NOMO-1 treated with dmso at 0.1 percent for 144 hours (cell line): ENCODE data around the gene KRTAP4-4.
"Not testable (repeated sequence)": the region's sequence is repeated elsewhere in the genome, so short reads cannot be mapped to it uniquely, and the experiment has no call there.

ENCODE experiments used
- DNase-seq: peaks from one replicate; lab custom pipeline; 2025; ENCODE audit not compliant: unreplicated experiment; lab: John Stamatoyannopoulos, UW

The KRTAP4-4 gene

DNA sequence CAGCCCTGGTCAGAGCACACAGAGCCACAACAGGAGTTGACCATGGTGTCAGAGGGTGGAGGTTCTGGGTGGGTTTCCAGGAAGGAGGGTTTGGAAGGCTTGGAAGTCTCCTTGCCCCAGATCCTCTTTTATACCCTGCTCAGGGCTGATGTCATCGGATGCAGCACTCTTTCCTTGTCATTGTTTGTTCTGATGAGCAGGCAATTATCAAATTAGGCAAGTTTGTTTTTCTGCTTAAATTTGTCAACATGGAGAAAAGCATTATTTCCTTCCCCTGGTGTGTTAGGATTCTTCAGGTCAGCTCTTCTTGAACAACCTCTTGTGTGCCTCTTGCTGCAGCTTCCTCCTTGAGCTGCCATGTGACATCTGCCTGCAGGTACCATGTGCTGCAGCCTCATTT lies at the start of gene KRTAP4-4:
Gene KRTAP4-4, minus strand, starts transcription at position 101 of the 400 bp plus-strand sequence. Its CDS starts 57 bp downstream, at position 44.
- DNase-seq, result no peak

DNA sequence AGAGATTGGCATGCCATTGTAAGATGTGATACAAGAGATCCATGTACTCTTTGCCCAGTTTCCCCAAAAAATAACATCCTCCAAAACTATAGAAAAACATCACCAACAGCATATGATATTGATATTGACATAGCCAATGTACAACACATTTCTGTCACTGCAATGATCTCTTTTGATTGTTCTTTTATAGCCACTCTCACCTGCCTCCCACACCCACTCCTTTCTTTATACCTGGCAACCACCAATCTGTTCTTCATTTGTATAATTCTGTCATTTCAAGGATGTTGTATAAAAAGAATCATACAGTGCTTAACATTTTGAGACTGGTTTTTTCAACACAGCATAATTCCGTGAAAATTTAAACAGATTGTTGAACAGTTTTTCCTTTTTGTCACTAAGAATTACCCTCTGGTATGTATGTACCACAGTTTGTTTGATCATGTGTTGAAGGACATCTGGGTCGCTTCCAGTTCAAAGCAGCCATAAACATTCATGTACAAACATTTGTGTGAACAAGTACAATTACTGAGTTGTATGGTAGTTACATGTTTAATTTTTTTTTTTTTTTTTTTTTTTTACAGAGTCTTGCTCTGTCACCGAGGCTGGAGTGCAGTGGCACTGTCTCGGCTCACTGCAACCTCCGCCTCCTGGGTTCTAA lies 39.0 kb upstream of the KRTAP4-4 start:
- no peak for DNase-seq

DNA sequence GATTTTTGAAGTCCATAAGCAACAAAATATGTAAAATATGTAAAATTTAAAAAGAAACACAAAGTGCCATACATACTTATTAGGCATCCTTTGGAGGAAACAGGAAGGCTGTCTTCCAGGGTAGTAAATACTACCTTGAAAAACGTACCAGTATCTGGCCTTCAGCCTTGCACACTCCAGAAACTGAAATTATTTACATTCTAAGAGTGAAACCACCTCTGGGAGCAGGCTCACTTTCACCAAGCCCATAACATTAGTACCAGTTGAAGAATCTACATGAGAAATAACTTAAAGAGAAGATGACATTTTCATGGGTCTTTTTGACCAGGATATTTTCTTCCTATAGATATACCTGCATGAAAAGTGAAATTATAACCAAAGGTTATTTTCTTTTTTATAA lies 35.5 kb upstream of the KRTAP4-4 start:
- DNase-seq, result no peak

DNA sequence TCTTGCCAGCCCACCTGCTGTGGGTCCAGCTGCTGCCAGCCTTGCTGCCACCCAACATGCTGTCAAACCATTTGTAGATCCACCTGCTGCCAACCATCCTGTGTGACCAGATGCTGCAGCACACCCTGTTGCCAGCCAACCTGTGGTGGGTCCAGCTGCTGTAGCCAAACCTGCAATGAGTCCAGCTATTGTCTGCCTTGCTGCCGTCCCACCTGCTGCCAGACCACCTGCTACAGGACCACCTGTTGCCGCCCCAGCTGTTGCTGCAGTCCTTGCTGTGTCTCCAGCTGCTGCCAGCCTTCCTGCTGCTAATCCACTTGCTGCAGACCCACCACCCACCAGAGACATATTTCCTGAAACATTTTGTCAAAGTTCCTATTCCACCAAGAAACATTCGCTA lies 29.8 kb upstream of the KRTAP4-4 start:
- no peak for DNase-seq

DNA sequence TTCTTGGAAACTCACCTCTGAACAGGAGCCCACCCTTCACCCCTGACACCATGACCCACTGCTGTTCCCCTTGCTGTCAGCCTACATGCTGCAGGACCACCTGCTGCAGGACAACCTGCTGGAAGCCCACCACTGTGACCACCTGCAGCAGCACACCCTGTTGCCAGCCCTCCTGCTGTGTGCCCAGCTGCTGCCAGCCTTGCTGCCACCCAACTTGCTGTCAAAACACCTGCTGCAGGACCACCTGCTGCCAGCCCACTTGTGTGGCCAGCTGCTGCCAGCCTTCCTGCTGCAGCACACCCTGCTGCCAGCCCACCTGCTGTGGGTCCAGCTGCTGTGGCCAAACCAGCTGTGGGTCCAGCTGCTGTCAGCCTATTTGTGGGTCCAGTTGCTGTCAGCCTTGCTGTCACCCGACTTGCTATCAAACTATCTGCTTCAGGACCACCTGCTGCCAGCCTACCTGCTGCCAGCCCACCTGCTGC lies 29.3 kb upstream of the KRTAP4-4 start, which contains the start of gene KRTAP9-1:
Gene KRTAP9-1, plus strand, starts transcription at position 51 of the 482 bp plus-strand sequence. Its CDS starts 0 bp downstream, at position 51.
- DNase-seq, result not testable (repeated sequence)

DNA sequence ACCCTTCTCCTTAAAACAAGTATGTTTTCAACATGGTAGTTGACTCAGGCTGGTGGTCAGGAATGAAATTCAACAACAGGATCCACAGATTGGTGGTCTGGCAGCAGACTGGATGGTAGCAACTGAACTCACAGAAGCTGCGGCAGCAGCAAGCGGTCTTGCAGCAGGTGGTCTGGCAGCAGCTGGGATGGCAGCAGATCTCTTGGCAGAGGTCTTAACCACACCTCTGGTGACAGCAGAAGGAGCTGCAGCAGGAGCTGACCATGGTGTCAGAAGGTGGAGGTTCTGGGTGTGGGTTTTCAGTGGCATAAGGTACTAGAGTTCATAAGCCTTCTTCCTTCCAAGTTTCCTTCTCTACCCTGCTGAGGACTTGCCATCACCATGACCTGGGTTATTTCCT lies 26.3 kb upstream of the KRTAP4-4 start:
- no peak for DNase-seq

DNA sequence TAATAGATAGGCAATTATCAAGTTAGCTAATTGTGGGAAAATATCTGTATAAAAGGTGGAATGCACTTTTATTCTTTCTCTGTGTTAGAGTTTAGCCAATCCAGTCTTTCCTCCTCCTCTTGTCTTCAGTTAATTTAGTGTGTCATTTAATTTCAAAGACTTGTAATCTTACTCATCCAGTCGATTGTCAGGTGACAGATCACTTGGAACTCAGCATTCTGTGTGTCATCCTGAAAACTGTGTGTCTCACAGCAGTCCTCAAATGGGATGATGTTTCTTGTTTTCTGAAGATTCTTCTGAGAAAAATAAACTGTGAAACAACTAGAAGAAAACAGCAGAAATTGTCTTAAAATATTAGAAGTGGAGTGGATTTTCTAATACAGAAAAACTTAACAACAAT lies 24.5 kb upstream of the KRTAP4-4 start:
- no peak for DNase-seq

DNA sequence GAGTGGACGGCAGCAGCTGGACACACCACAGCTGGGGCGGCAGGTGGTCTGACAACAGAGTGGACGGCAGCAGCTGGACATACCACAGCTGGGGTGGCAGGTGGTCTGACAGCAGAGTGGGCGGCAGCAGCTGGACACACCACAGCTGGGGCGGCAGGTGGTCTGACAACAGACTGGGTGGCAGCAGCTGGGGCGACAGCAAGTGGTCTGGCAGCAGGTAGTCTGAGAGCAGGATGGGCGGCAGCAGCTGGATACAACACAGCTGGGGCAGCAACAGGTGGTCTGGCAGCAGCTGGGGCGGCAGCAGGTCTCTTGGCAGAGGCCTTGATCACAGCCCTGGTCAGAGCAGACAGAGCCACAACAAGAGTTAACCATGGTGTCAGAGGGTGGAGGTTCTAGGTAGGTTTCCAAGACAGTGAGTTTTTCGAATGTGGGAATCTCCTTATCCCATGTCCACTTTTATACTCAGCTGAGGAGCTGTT lies 24.0 kb upstream of the KRTAP4-4 start, which contains the start of gene KRTAP4-1:
Gene KRTAP4-1, minus strand, starts transcription at position 432 of the 482 bp plus-strand sequence. Its CDS starts 57 bp downstream, at position 375.
- DNase-seq, result no peak

DNA sequence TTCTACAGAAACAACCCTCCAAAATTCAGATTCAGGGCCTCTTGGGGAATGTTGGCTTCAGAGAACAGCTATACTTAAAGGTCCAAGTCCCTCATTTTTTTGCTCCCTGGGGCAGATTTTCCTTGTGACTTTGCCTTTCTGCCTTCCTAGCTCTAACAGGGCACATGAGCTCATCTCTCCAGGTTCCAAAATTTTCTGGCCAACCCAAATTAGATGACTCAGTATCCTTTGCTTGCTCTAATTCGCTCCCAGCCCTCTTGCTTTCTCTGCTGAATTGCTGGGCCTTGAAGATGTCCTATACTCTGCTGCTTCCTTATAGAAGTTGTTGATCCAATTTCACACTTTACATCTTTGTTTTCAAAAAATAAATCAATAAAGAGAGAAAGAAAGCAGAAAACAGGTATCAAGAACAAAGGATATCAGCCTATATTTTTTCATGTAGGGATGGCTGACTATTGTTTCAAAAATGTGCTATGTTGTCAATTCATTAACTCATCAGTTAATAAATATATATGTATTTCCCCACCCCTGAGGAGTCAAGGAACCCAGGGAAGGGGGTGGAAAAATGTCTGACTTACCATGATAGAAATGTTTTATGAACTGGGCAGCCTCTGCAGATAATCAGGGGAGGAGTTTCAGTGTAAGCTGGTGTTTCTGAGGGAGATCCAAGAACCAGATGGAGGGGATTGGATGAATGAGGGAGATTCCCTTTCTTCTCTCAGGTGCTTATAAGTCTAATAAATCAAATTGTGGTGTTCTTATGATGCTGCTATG lies 18.5 kb upstream of the KRTAP4-4 start:
- no peak for DNase-seq

DNA sequence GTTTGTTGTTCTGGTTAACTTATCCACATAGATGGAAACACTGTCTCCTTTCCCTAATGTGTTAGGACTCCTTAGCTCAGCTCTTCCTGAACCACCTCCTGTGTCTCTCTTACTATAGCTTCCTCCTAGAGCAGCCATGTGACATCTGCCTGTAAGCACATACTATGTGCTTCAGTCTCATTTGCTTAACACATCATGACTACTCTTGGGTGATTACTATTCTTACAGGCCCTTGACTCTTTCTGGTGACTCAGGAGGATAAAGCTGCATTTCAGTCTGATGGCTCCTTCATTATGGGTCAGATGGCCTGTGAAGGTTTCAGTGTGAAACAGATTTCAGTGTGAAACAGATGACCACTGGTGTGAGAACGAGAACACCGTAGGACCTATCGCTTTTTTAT lies 17.8 kb upstream of the KRTAP4-4 start:
- no peak for DNase-seq

DNA sequence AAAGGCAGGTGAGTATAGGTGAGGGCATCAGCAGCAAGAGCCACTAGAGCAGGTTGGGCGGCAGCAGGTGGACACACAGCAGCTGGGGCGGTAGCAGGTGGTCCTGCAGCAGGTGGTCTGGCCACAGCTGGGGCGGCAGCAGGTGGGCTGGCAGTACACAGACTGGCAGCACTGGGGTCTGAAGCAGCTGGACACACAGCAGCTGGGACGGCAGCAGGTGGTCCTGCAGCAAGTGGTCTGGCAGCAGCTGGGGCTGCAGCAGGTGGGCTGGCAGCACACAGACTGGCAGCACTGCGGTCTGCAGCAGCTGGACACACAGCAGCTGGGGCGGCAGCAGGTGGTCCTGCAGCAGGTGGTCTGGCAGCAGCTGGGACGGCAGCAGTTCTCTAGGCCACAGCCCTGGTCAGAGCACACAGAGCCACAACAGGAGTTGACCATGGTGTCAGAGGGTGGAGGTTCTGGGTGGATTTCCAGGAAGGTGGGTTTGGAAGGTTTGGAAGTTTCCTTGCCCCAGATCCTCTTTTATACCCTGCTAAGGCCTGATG lies 17.3 kb upstream of the KRTAP4-4 start, which contains the start of gene KRTAP4-2:
Gene KRTAP4-2, minus strand, starts transcription at position 495 of the 545 bp plus-strand sequence. Its CDS starts 57 bp downstream, at position 438.
- DNase-seq, result no peak

DNA sequence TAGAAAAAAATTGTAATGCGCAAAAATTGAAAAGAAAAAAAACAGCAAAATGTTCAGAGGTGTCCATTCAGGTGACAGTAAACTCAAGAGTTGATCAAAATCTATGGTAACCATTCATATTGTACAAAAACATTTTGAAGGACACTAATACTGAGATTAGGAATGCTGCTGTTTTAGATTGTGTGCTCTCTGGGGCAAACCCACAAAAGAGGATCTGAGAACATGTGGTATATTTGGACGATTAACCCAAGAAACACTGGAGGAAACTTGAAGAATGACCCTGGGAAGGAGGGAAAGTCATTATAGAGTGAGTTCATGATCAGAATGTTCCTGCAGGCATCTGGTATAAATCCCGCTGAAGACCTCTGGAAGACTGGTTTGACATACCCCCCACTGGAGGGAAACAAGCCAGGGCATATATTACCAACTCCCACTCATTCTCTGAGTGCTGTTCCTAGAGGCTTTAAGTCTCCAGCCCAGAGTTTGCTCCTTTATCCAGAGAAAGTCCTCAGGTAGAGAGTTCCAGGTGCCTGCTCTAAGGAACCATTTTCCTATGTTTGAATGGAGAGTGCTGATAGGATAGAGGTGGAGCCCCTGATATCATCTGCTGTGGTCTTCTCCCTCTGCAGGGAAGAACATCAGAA lies 16.3 kb upstream of the KRTAP4-4 start:
- DNase-seq, result no peak

DNA sequence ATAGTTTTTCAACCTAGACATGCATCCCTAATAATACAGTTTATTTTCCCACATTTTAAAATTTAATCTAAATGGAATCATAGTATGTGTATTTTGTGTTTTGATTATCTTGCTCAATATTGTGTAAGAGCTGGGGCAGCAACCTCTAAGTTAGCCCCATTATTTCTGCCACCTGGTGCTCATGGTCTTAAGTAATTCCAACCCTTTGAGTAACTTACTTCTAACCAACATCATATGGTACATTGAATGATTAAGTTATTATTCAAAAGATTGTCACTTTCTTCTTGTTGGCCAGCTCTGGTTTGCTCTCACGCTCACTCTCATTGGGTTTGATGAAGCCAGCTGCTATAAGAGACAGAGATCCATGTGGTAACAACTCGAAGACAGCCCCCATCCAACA lies 11.3 kb upstream of the KRTAP4-4 start:
- DNase-seq, result no peak

DNA sequence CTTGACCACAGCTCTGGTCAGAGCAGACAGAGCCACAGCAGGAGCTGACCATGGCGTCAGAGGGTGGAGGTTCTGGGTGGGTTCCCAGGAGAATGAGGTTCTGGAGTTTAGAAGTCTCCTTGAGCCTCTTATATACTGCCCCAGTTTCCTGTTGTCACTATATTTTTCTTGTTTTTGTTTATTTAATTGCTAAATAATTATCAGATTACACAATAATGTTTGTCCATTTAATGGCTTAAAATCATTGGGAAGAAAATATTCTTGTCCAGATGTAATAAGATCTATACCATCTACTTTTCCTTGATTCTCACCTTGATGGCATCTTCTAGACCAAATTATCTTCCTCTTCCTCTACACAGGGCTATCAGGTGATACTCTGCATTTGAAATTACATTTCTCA lies 7.6 kb upstream of the KRTAP4-4 start, which contains the start of gene KRTAP4-3:
Gene KRTAP4-3, minus strand, starts transcription at position 101 of the 400 bp plus-strand sequence. Its CDS starts 49 bp downstream, at position 52.
- no peak for DNase-seq

DNA sequence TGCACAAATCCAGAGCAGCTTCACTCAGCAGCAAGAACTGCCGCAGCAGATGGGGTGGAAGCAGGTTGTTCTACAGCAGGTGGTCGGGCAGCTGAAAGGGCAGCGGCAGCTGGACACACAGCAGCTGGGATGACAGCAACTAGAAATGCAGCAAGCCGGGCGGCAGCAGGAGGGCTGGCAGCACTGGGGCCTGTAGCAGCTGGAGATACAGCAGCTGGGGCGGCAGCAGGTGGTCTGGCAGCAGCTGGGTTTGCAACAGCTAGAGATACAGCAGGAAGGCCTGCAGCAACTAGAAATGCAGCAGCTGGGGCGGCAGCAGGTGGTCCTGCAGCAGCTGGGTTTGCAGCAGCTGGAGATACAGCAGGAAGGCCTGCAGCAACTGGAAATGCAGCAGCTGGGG lies 7.0 kb upstream of the KRTAP4-4 start:
- DNase-seq, result no peak

DNA sequence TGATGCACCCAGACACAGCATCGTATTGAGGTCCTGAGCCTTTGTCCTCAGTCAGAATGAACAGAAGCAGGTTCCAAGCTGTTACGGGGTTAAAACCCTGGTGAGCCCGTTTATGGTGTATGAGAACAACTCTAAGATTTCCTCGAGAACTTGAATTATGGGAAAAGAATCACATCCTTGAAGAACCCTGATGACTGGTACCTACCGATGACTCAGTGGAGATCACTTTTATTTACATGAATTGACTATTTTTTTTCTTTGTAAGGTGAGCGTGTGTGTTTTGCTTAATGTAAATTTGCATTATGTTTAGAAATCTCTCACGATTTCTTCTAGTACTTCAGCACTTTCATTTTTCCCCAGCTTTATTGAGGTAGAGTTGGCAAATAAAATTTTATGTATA lies 3.3 kb upstream of the KRTAP4-4 start:
- DNase-seq, result no peak

DNA sequence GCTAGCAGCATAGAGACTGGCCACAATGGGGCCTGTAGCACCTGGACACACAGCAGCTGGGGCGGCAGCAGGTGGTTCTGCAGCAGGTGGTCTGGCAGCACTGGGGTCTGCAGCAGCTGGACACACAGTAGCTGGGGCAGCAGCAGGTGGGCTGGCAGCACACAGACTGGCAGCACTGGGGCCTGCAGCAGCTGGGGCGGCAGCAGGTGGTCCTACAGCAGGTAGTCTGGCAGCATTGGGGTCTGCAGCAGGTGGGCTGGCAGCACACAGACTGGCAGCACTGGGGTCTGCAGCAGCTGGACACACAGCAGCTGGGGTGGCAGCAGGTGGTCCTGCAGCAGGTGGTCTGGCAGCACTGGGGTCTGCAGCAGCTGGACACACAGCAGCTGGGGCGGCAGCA lies 358 bp downstream of the KRTAP4-4 start:
- DNase-seq, result not testable (repeated sequence)

DNA sequence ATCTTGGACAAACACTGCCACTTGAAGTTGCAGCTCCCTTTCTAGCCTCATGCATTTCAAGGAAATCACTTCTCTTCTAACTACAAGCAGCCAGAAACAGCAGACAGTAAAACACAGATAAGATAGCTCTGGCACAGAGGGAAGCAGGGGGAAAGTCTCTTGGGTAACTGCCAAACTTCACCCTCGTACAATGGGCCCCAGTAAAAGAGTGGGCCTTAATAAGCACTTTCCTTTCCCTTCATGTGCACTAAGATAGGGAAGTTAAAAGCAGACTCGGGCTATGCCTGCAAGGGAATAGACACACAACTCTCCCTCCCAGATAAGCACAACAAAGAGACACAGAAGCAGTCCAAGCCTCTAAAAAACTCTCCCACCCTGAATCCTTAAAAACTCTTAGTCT lies 6.7 kb downstream of the KRTAP4-4 start:
- DNase-seq, result no peak

DNA sequence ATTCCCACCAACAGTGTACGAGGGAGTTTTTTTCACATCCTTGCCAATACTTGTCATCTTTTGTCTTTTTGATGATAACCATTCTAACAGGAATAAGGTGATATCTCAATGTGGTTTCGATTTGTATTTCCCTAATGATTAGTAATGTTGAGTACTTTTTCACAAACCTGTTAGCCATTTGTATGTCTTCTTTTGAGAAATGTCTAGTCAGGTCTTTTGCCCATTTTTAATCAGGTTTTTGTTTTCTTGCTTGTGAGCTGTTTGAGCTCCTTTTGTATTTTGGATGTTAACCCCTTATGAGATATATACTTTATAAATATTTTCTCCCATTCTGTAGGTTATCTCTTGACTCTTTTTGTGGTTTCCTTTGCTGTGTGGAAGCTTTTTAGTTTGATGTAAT lies 9.0 kb downstream of the KRTAP4-4 start:
- DNase-seq, result no peak

DNA sequence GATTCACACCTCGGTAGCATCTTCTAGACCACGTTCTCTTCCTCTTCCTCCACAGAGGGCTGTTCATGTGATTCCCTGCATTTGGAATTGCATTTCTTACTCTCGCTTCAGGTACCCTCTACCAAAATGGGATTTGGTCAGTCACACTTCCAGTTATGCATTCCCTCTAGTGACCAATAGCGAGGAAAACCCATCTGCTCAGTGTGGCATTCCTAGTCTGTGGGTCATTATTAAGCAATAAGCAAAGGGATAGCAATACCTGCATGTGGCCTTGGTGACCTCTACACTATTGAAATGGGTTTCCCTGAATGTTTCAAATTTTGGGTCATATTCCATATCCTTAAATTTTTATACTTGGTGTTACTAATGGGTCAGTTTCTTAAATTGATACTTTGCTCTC lies 10.5 kb downstream of the KRTAP4-4 start:
- DNase-seq, result no peak

DNA sequence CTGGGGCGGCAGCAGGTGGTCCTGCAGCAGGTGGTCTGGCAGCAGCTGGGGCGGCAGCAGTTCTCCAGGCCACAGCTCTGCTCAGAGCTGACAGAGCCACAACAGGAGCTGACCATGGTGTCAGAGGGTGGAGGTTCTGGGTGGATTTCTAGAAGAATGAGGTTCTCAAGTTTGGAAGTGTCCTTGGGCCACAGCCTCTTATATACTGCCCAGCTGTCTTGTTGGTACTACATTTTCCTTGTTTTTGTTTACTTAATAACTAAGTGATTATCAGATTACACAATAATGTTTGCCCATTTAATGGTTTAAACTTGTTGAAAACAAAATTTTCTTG lies 10.9 kb downstream of the KRTAP4-4 start, which contains the start of gene KRTAP4-5:
Gene KRTAP4-5, minus strand, starts transcription at position 174 of the 334 bp plus-strand sequence. Its CDS starts 58 bp downstream, at position 116.
- no peak for DNase-seq
